ENCODE results near the gene TTC21A.

TTC21A gene

GRCh38 chr3:39121621-39122020, 14.1 kb downstream of the TTC21A start:
- Histone ChIP-seq H3K27ac (no peak overlapping the region), H3K4me2 (peak overlapping the region in 8 of 11 experiments; percentile 5 to 30 (median 14); a peak in 11 of 22 replicates), H3K4me3 (no peak overlapping the region), H3K9ac (no peak overlapping the region), H3K27me3 (no peaks in the 10 kb centered on the region), H3K4me1 (peaks cover 15 to 43% (median 32%) of the 10 kb centered on the region in 10 experiments), H4K20me1 (no peaks in the 10 kb centered on the region), H3K9me3 (replicated peaks in 1 of 11) (no peaks in the 10 kb centered on the region), H3K36me3 (0 out of 22 replicates have a peak, but pooled peaks cover 0 to 15% (median 0%) of the 10 kb centered on the region in 11 experiments)
- no peak for TF ChIP-seq Cebpa-rat (IDR thresholded peaks at IDR 0.05)

GRCh38 chr3:39122813-39123212, 15.3 kb downstream of the TTC21A start:
- Histone ChIP-seq H3K4me1 (peaks cover 27 to 54% (median 44%) of the 10 kb centered on the region in 10 experiments), H3K4me2 (peak overlapping the region in 3 of 11 experiments; percentile 8 to 39 (median 13); a peak in 3 of 22 replicates), H3K9me3 (replicated peaks in 1 of 11) (no peaks in the 10 kb centered on the region), H3K27me3 (no peaks in the 10 kb centered on the region), H3K36me3 (0 out of 22 replicates have a peak, but pooled peaks cover 0 to 15% (median 0%) of the 10 kb centered on the region in 11 experiments), H3K27ac (no peak overlapping the region), H3K4me3 (no peak overlapping the region), H3K9ac (no peak overlapping the region), H4K20me1 (no peaks in the 10 kb centered on the region)
- TF ChIP-seq Cebpa-rat (IDR thresholded peaks at IDR 0.05), result no peak

DNA sequence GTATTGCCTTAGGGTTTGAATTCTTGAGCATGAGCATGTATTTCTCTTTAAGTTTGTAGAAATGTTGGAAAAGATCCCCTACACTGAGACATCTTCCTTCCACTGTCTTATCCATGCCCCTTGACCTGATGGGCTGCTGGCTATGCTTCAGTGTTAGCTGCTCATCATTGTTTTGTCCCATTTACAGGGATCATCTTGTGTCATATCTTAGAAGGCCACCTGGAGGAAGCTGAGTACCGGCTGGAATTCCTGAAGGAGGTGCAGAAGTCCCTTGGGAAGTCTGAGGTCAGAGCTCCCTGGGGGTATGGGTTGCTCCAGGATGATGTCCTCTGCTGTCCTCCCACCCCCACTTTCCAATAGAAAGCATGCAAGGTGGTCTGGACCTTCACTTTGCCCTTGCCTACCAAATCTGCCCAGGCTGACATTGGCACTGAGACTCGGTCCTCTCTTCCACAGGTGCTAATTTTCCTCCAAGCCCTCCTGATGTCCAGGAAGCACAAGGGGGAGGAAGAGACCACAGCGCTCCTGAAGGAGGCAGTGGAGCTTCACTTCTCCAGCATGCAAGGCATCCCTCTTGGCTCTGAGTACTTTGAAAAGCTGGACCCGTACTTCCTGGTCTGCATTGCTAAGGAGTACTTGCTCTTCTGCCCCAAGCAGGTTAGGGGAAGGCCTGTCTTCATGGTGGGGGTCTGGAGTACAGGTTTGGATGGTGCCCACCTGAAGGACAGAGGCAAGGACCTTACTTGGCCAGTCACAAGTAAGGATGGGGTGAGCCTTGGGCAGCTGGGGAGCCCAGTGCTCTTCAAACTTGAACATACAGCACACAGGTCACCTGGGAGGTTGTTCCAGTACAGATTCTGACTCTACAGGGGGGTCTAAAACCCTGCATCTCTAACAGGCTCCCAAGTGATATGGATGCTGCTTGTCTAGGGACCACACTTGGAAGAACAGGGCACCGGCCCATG, 17.7 kb downstream of the TTC21A start:
- H3K27ac ChIP-seq, result 0 out of 22 replicates have a peak overlapping the region, but pooled peaks of 1 of the 11 experiments have one; percentile 1
- 0 out of 22 replicates have a peak, but pooled peaks cover 0 to 11% (median 0%) of the 10 kb centered on the region in 11 experiments for H3K36me3 ChIP-seq
- peak overlapping the region in 9 of 11 experiments; percentile 80 to 98 (median 94); a peak in 16 of 22 replicates for H3K4me2 ChIP-seq
- H3K9me3 ChIP-seq (replicated peaks in 1 of 11), result no peaks in the 10 kb centered on the region
- H4K20me1 ChIP-seq, result no peaks in the 10 kb centered on the region
- no peak overlapping the region for H3K4me3 ChIP-seq
- H3K4me1 ChIP-seq, result peaks cover 38 to 78% (median 67%) of the 10 kb centered on the region in 10 experiments
- H3K9ac ChIP-seq, result no peak overlapping the region
- no peaks in the 10 kb centered on the region for H3K27me3 ChIP-seq
- TF ChIP-seq Cebpa-rat (IDR thresholded peaks at IDR 0.05), result no peak

GRCh38 chr3:39125841-39126500, 18.5 kb downstream of the TTC21A start:
- Histone ChIP-seq H3K4me3 (no peak overlapping the region), H3K4me1 (peaks cover 38 to 86% (median 75%) of the 10 kb centered on the region in 10 experiments), H3K9me3 (replicated peaks in 1 of 11) (no peaks in the 10 kb centered on the region), H3K9ac (no peak overlapping the region), H3K27ac (peak overlapping the region in 1 of 11 experiments; percentile 1; a peak in 1 of 22 replicates), H3K4me2 (peak overlapping the region in 10 of 11 experiments; percentile 47 to 98 (median 94); a peak in 20 of 22 replicates), H4K20me1 (no peaks in the 10 kb centered on the region), H3K36me3 (0 out of 22 replicates have a peak, but pooled peaks cover 0 to 4% (median 0%) of the 10 kb centered on the region in 11 experiments), H3K27me3 (no peaks in the 10 kb centered on the region)
- TF ChIP-seq Cebpa-rat (IDR thresholded peaks at IDR 0.05), result no peak

GRCh38 chr3:39126532-39127071, 19.1 kb downstream of the TTC21A start:
- H3K9ac ChIP-seq, result peak overlapping the region in 8 of 11 experiments; percentile 29 to 69 (median 60); a peak in 11 of 22 replicates
- H3K27ac ChIP-seq, result peak overlapping the region in 9 of 11 experiments; percentile 10 to 84 (median 72); a peak in 15 of 22 replicates

DNA sequence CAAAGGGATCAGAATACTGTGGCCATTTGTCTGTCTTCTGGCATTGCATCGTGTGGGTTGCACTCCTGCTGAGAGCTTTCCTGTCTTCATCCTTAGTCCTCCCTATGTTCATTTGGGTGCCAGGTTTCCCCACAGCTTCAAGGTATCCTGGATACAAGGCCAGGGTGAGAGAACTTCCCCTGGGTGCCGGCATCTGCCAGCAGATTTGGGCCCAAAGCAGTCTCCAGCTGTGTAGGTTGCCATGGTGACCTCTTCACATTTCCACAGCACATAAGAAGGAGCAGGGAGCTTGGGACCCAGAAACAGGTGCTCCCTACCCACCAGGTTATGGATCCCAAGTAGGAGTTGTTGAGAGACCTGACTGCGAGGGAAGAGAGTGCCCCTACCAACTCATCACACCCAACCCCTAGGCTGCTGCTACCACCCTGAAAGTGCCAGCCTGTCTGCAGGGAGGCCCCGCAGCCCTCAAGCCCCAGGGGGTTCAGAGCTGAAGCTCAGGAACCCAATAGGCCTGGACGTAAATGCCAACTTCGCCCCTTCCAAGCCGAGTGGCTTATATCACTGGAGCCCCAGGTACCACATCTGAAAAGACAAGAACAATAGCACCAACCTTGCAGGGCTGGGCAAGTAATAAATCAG, 19.9 kb downstream of the TTC21A start:
- H3K4me3 ChIP-seq, result peak overlapping the region in 7 of 10 experiments; percentile 3 to 51 (median 32); a peak in 10 of 20 replicates
- TF ChIP-seq Cebpa-rat (IDR thresholded peaks at IDR 0.05), result no peak
- H3K27ac ChIP-seq, result peak overlapping the region in 9 of 11 experiments; percentile 12 to 84 (median 72); a peak in 17 of 22 replicates
- H3K36me3 ChIP-seq, result no peaks in the 10 kb centered on the region
- no peaks in the 10 kb centered on the region for H3K27me3 ChIP-seq
- H3K4me1 ChIP-seq, result peaks cover 28 to 93% (median 74%) of the 10 kb centered on the region in 10 experiments
- H4K20me1 ChIP-seq, result no peaks in the 10 kb centered on the region
- no peaks in the 10 kb centered on the region for H3K9me3 ChIP-seq (replicated peaks in 1 of 11)
- H3K9ac ChIP-seq, result peak overlapping the region in 9 of 11 experiments; percentile 7 to 69 (median 55); a peak in 17 of 22 replicates
- peak overlapping the region; percentile 24 to 98 (median 94) for H3K4me2 ChIP-seq

More at GRCh38 chr3:39126532-39127071, 19.1 kb downstream of the TTC21A start:
- no peaks in the 10 kb centered on the region for H3K27me3 ChIP-seq
- no peak for TF ChIP-seq Cebpa-rat (IDR thresholded peaks at IDR 0.05)
- H3K4me2 ChIP-seq, result peak overlapping the region; percentile 24 to 98 (median 94)
- no peaks in the 10 kb centered on the region for H3K36me3 ChIP-seq
- H3K4me3 ChIP-seq, result peak overlapping the region in 3 of 10 experiments; percentile 30 to 51 (median 42); a peak in 3 of 20 replicates
- no peaks in the 10 kb centered on the region for H4K20me1 ChIP-seq
- peaks cover 32 to 89% (median 74%) of the 10 kb centered on the region in 10 experiments for H3K4me1 ChIP-seq
- H3K9me3 ChIP-seq (replicated peaks in 1 of 11), result no peaks in the 10 kb centered on the region

DNA sequence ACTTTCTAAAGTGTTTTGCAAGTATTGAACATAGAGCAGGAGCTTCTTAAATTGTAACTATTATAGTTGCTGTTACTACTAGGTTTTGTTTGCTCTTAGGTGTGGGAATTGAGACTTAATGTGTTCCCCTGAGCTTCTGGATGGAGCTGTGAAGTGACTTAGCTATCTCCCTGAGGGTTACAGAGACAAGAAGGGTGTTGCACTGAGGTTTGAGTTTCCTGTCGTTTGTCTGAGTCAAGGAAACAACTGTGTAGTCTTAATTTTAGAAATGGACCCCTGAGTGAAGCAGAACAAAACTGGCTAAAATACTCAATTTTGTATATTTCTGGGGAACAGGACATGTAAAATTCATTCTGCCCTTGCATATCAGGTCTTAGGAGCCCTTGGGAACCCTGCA, 20.4 kb downstream of the TTC21A start:
- Histone ChIP-seq H3K4me1 (peaks cover 28 to 90% (median 75%) of the 10 kb centered on the region in 10 experiments), H3K9me3 (replicated peaks in 1 of 11) (no peaks in the 10 kb centered on the region), H3K4me3 (peak overlapping the region in 7 of 10 experiments; percentile 3 to 51 (median 32); a peak in 11 of 20 replicates), H3K27ac (peak overlapping the region in 9 of 11 experiments; percentile 18 to 84 (median 72); a peak in 16 of 22 replicates), H3K27me3 (no peaks in the 10 kb centered on the region), H4K20me1 (no peaks in the 10 kb centered on the region), H3K4me2 (peak overlapping the region; percentile 24 to 98 (median 94)), H3K9ac (peak overlapping the region in 9 of 11 experiments; percentile 7 to 69 (median 55); a peak in 16 of 22 replicates), H3K36me3 (no peaks in the 10 kb centered on the region)
- no peak for TF ChIP-seq Cebpa-rat (IDR thresholded peaks at IDR 0.05)

GRCh38 chr3:39128951-39129350, 21.5 kb downstream of the TTC21A start:
- Histone ChIP-seq H4K20me1 (no peaks in the 10 kb centered on the region), H3K4me2 (peak overlapping the region; percentile 24 to 98 (median 94); a peak in 21 of 22 replicates), H3K36me3 (no peaks in the 10 kb centered on the region), H3K27me3 (no peaks in the 10 kb centered on the region), H3K9ac (peak overlapping the region in 5 of 11 experiments; percentile 28 to 69 (median 67); a peak in 7 of 22 replicates), H3K4me3 (peak overlapping the region in 3 of 10 experiments; percentile 30 to 51 (median 42); a peak in 2 of 20 replicates), H3K4me1 (peaks cover 28 to 86% (median 75%) of the 10 kb centered on the region in 10 experiments), H3K9me3 (replicated peaks in 1 of 11) (no peaks in the 10 kb centered on the region), H3K27ac (peak overlapping the region in 9 of 11 experiments; percentile 18 to 84 (median 72); a peak in 16 of 22 replicates)
- TF ChIP-seq Cebpa-rat (IDR thresholded peaks at IDR 0.05), result no peak
